ENCODE measurements around the gene NCOA3.

NCOA3 gene

GRCh38 chr20:47557791-47558190 lies 56.1 kb downstream of the NCOA3 start:
- no peak overlapping the region for H3K4me2 ChIP-seq (ENCODE audit: low read depth, low read length, poor library complexity, severe bottlenecking)
- no peaks in the 10 kb centered on the region for H3K4me1 ChIP-seq (ENCODE audit: insufficient read depth, low read length, poor library complexity, severe bottlenecking)
- no peaks in the 10 kb centered on the region for H3K27me3 ChIP-seq (ENCODE audit: insufficient read depth, low read length, poor library complexity, severe bottlenecking)
- H3F3A ChIP-seq (ENCODE audit: low read depth): no peaks in the 10 kb centered on the region
- no peaks in the 10 kb centered on the region for H3K9me3 ChIP-seq (ENCODE audit: insufficient read depth, low read depth, low read length)
- no peak overlapping the region for H3K4me3 ChIP-seq (ENCODE audit: low read length, poor library complexity, severe bottlenecking)
- no peak overlapping the region for H2AFZ ChIP-seq (ENCODE audit: low read length)
- no peak overlapping the region for H3K9ac ChIP-seq (ENCODE audit: low read depth, low read length, poor library complexity, severe bottlenecking)
- H3K79me2 ChIP-seq (ENCODE audit: insufficient read depth, low read length): peaks cover 13% of the 10 kb centered on the region
- H3K36me3 ChIP-seq (ENCODE audit: insufficient read depth, low read length): no peaks in the 10 kb centered on the region
- H4K20me1 ChIP-seq (ENCODE audit: insufficient read depth, low read length, poor library complexity, severe bottlenecking): peaks cover 1% of the 10 kb centered on the region
- TF ChIP-seq, protein P1, sequence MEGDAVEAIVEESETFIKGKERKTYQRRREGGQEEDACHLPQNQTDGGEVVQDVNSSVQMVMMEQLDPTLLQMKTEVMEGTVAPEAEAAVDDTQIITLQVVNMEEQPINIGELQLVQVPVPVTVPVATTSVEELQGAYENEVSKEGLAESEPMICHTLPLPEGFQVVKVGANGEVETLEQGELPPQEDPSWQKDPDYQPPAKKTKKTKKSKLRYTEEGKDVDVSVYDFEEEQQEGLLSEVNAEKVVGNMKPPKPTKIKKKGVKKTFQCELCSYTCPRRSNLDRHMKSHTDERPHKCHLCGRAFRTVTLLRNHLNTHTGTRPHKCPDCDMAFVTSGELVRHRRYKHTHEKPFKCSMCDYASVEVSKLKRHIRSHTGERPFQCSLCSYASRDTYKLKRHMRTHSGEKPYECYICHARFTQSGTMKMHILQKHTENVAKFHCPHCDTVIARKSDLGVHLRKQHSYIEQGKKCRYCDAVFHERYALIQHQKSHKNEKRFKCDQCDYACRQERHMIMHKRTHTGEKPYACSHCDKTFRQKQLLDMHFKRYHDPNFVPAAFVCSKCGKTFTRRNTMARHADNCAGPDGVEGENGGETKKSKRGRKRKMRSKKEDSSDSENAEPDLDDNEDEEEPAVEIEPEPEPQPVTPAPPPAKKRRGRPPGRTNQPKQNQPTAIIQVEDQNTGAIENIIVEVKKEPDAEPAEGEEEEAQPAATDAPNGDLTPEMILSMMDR (conservative IDR thresholded peaks at IDR 0.05; ENCODE audit: low read length): no peak
- TF ChIP-seq EZH2phosphoT487 (IDR thresholded peaks at IDR 0.05; ENCODE audit: borderline replicate concordance): no peak
- no peaks in the 10 kb centered on the region for H3K9me2 ChIP-seq (replicated peaks; ENCODE audit: low read depth, low read length)

DNA sequence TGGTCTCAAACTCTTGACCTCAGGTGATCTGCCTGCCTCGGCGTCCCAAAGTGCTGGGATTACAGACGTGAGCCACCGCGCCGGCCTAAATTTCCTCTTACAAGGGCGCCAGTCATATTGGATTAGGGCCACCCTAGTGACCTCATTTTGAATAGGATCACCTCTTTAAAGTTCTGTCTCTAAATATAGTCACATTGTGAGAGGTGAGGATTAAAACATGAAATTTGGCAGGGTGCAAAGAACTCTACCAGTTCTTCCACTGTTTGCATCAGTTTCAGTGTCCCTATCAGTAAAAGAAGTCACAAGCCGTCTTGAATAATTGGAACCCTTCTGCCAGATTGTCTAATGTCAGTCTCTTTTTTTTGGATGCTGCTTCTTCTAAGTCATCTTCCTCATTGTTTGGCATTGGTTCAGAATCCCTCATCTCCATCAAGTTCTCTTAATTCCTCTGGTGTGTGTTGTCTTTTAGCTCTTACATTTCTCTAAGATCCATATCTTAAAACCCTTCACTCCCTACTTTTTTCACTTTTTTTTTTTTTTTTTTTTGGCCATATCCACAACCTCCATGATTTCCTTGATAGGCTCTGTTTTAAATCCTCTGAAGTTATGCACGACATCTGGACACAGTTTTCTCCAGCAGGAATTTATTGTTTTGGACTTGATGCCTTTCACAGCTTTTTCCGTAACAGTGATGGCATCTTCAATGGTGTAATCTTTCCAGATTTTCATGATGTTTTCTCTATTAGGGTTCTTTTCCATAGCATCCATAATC lies 56.8 kb downstream of the NCOA3 start:
- Histone ChIP-seq H2AFZ (ENCODE audit: low read length) (no peak overlapping the region), H3K9me3 (ENCODE audit: insufficient read depth, low read depth, low read length) (no peaks in the 10 kb centered on the region), H3F3A (ENCODE audit: low read depth) (no peaks in the 10 kb centered on the region), H3K79me2 (ENCODE audit: insufficient read depth, low read length) (peaks cover 17% of the 10 kb centered on the region), H3K4me2 (ENCODE audit: low read depth, low read length, poor library complexity, severe bottlenecking) (no peak overlapping the region), H3K4me3 (ENCODE audit: low read length, poor library complexity, severe bottlenecking) (no peak overlapping the region), H3K36me3 (ENCODE audit: insufficient read depth, low read length) (no peaks in the 10 kb centered on the region), H4K20me1 (ENCODE audit: insufficient read depth, low read length, poor library complexity, severe bottlenecking) (no peaks in the 10 kb centered on the region), H3K9me2 (replicated peaks; ENCODE audit: low read depth, low read length) (no peaks in the 10 kb centered on the region), H3K27me3 (ENCODE audit: insufficient read depth, low read length, poor library complexity, severe bottlenecking) (no peaks in the 10 kb centered on the region), H3K4me1 (ENCODE audit: insufficient read depth, low read length, poor library complexity, severe bottlenecking) (no peaks in the 10 kb centered on the region), H3K9ac (ENCODE audit: low read depth, low read length, poor library complexity, severe bottlenecking) (no peak overlapping the region)
- no peak for TF ChIP-seq EZH2phosphoT487 (IDR thresholded peaks at IDR 0.05; ENCODE audit: borderline replicate concordance)
- TF ChIP-seq, protein P1 (conservative IDR thresholded peaks at IDR 0.05; ENCODE audit: low read length): no peak

- Histone ChIP-seq H3K4me2 (ENCODE audit: low read depth, low read length, poor library complexity, severe bottlenecking) (no peak overlapping the region), H3K27me3 (ENCODE audit: insufficient read depth, low read length, poor library complexity, severe bottlenecking) (no peaks in the 10 kb centered on the region), H3K4me1 (ENCODE audit: insufficient read depth, low read length, poor library complexity, severe bottlenecking) (no peaks in the 10 kb centered on the region), H3K9me3 (ENCODE audit: insufficient read depth, low read depth, low read length) (no peaks in the 10 kb centered on the region), H3K36me3 (ENCODE audit: insufficient read depth, low read length) (no peaks in the 10 kb centered on the region), H3K9ac (ENCODE audit: low read depth, low read length, poor library complexity, severe bottlenecking) (no peak overlapping the region), H2AFZ (ENCODE audit: low read length) (no peak overlapping the region), H3K4me3 (ENCODE audit: low read length, poor library complexity, severe bottlenecking) (no peak overlapping the region), H3K79me2 (ENCODE audit: insufficient read depth, low read length) (peaks cover 22% of the 10 kb centered on the region), H3F3A (ENCODE audit: low read depth) (no peaks in the 10 kb centered on the region), H4K20me1 (ENCODE audit: insufficient read depth, low read length, poor library complexity, severe bottlenecking) (no peaks in the 10 kb centered on the region), H3K9me2 (replicated peaks; ENCODE audit: low read depth, low read length) (no peaks in the 10 kb centered on the region)
- TF ChIP-seq EZH2phosphoT487 (IDR thresholded peaks at IDR 0.05; ENCODE audit: borderline replicate concordance): no peak
- TF ChIP-seq, protein P1 (conservative IDR thresholded peaks at IDR 0.05; ENCODE audit: low read length): no peak
Measured at GRCh38 chr20:47559141-47559540, 57.5 kb downstream of the NCOA3 start.
